ENCODE results near the gene TNS3.

The TNS3 gene

GRCh38 chr7:47344171-47344955, 237.5 kb downstream of the TNS3 start:
- no peak overlapping the region for H3K9ac ChIP-seq (ENCODE audit: low read depth, low read length)
- H3K36me3 ChIP-seq (ENCODE audit: insufficient read depth, low read length): peaks cover 64% of the 10 kb centered on the region
- no peaks in the 10 kb centered on the region for H3K9me3 ChIP-seq (replicated peaks; ENCODE audit: low read length)
- no peaks in the 10 kb centered on the region for H3K4me1 ChIP-seq (ENCODE audit: control insufficient read depth, insufficient read depth, low read length)
- no peak overlapping the region for H3K4me3 ChIP-seq (ENCODE audit: low read length)
- no peak overlapping the region for H3K4me2 ChIP-seq (ENCODE audit: low read length)
- no peaks in the 10 kb centered on the region for H3K27me3 ChIP-seq (ENCODE audit: control insufficient read depth, insufficient read depth, low read length)

GRCh38 chr7:47343061-47343455, 238.9 kb downstream of the TNS3 start:
- no peak overlapping the region for H3K4me3 ChIP-seq (ENCODE audit: low read length)
- no peaks in the 10 kb centered on the region for H3K27me3 ChIP-seq (ENCODE audit: control insufficient read depth, insufficient read depth, low read length)
- no peak overlapping the region for H3K9ac ChIP-seq (ENCODE audit: low read depth, low read length)
- H3K36me3 ChIP-seq (ENCODE audit: insufficient read depth, low read length): peaks cover 70% of the 10 kb centered on the region
- H3K9me3 ChIP-seq (replicated peaks; ENCODE audit: low read length): no peaks in the 10 kb centered on the region
- H3K4me1 ChIP-seq (ENCODE audit: control insufficient read depth, insufficient read depth, low read length): peaks cover 3% of the 10 kb centered on the region
- no peak overlapping the region for H3K4me2 ChIP-seq (ENCODE audit: low read length)

GRCh38 chr7:47342296-47343060, 239.4 kb downstream of the TNS3 start:
- Histone ChIP-seq H3K9me3 (replicated peaks; ENCODE audit: low read length) (no peaks in the 10 kb centered on the region), H3K4me2 (ENCODE audit: low read length) (no peak overlapping the region), H3K36me3 (ENCODE audit: insufficient read depth, low read length) (peaks cover 70% of the 10 kb centered on the region), H3K27me3 (ENCODE audit: control insufficient read depth, insufficient read depth, low read length) (no peaks in the 10 kb centered on the region), H3K9ac (ENCODE audit: low read depth, low read length) (no peak overlapping the region), H3K4me1 (ENCODE audit: control insufficient read depth, insufficient read depth, low read length) (peaks cover 8% of the 10 kb centered on the region), H3K4me3 (ENCODE audit: low read length) (no peak overlapping the region)

- H3K4me3 ChIP-seq (ENCODE audit: low read length): no peak overlapping the region
- no peak overlapping the region for H3K4me2 ChIP-seq (ENCODE audit: low read length)
- no peaks in the 10 kb centered on the region for H3K27me3 ChIP-seq (ENCODE audit: control insufficient read depth, insufficient read depth, low read length)
- no peak overlapping the region for H3K9ac ChIP-seq (ENCODE audit: low read depth, low read length)
- H3K36me3 ChIP-seq (ENCODE audit: insufficient read depth, low read length): peaks cover 56% of the 10 kb centered on the region
- no peaks in the 10 kb centered on the region for H3K9me3 ChIP-seq (replicated peaks; ENCODE audit: low read length)
- peaks cover 28% of the 10 kb centered on the region for H3K4me1 ChIP-seq (ENCODE audit: control insufficient read depth, insufficient read depth, low read length)
These were observed 241.4 kb downstream of the TNS3 start for GRCh38 chr7:47340517-47340916.

GRCh38 chr7:47338026-47338425, 243.9 kb downstream of the TNS3 start:
- H3K9me3 ChIP-seq (replicated peaks; ENCODE audit: low read length): no peaks in the 10 kb centered on the region
- no peak overlapping the region for H3K4me3 ChIP-seq (ENCODE audit: low read length)
- H3K27me3 ChIP-seq (ENCODE audit: control insufficient read depth, insufficient read depth, low read length): no peaks in the 10 kb centered on the region
- no peak overlapping the region for H3K4me2 ChIP-seq (ENCODE audit: low read length)
- peaks cover 30% of the 10 kb centered on the region for H3K4me1 ChIP-seq (ENCODE audit: control insufficient read depth, insufficient read depth, low read length)
- no peak overlapping the region for H3K9ac ChIP-seq (ENCODE audit: low read depth, low read length)
- peaks cover 53% of the 10 kb centered on the region for H3K36me3 ChIP-seq (ENCODE audit: insufficient read depth, low read length)

GRCh38 chr7:47337531-47337930, 244.4 kb downstream of the TNS3 start:
- Histone ChIP-seq H3K4me2 (ENCODE audit: low read length) (no peak overlapping the region), H3K27me3 (ENCODE audit: control insufficient read depth, insufficient read depth, low read length) (no peaks in the 10 kb centered on the region), H3K4me1 (ENCODE audit: control insufficient read depth, insufficient read depth, low read length) (peaks cover 30% of the 10 kb centered on the region), H3K36me3 (ENCODE audit: insufficient read depth, low read length) (peaks cover 52% of the 10 kb centered on the region), H3K9ac (ENCODE audit: low read depth, low read length) (no peak overlapping the region), H3K4me3 (ENCODE audit: low read length) (no peak overlapping the region), H3K9me3 (replicated peaks; ENCODE audit: low read length) (no peaks in the 10 kb centered on the region)

- Histone ChIP-seq H3K9me3 (replicated peaks; ENCODE audit: low read length) (no peaks in the 10 kb centered on the region), H3K36me3 (ENCODE audit: insufficient read depth, low read length) (peaks cover 50% of the 10 kb centered on the region), H3K4me1 (ENCODE audit: control insufficient read depth, insufficient read depth, low read length) (peaks cover 30% of the 10 kb centered on the region), H3K4me3 (ENCODE audit: low read length) (no peak overlapping the region), H3K27me3 (ENCODE audit: control insufficient read depth, insufficient read depth, low read length) (no peaks in the 10 kb centered on the region), H3K4me2 (ENCODE audit: low read length) (no peak overlapping the region), H3K9ac (ENCODE audit: low read depth, low read length) (no peak overlapping the region)
These were observed 245.2 kb downstream of the TNS3 start for GRCh38 chr7:47336472-47337425.

GRCh38 chr7:47335557-47336471, 246.1 kb downstream of the TNS3 start:
- peaks cover 46% of the 10 kb centered on the region for H3K36me3 ChIP-seq (ENCODE audit: insufficient read depth, low read length)
- H3K4me2 ChIP-seq (ENCODE audit: low read length): peak overlapping the region; percentile 2
- no peaks in the 10 kb centered on the region for H3K9me3 ChIP-seq (replicated peaks; ENCODE audit: low read length)
- H3K9ac ChIP-seq (ENCODE audit: low read depth, low read length): peak overlapping the region; percentile 10
- H3K27me3 ChIP-seq (ENCODE audit: control insufficient read depth, insufficient read depth, low read length): no peaks in the 10 kb centered on the region
- H3K4me1 ChIP-seq (ENCODE audit: control insufficient read depth, insufficient read depth, low read length): peaks cover 30% of the 10 kb centered on the region
- no peak overlapping the region for H3K4me3 ChIP-seq (ENCODE audit: low read length)

- Histone ChIP-seq H3K36me3 (ENCODE audit: insufficient read depth, low read length) (peaks cover 49% of the 10 kb centered on the region), H3K4me2 (ENCODE audit: low read length) (no peak overlapping the region), H3K9ac (ENCODE audit: low read depth, low read length) (no peak overlapping the region), H3K4me1 (ENCODE audit: control insufficient read depth, insufficient read depth, low read length) (peaks cover 30% of the 10 kb centered on the region), H3K9me3 (replicated peaks; ENCODE audit: low read length) (no peaks in the 10 kb centered on the region), H3K4me3 (ENCODE audit: low read length) (no peak overlapping the region), H3K27me3 (ENCODE audit: control insufficient read depth, insufficient read depth, low read length) (no peaks in the 10 kb centered on the region)
These were observed 246.8 kb downstream of the TNS3 start for GRCh38 chr7:47335071-47335470.

GRCh38 chr7:47333959-47334358, 248.0 kb downstream of the TNS3 start:
- H3K36me3 ChIP-seq (ENCODE audit: insufficient read depth, low read length): peaks cover 57% of the 10 kb centered on the region
- no peak overlapping the region for H3K9ac ChIP-seq (ENCODE audit: low read depth, low read length)
- H3K9me3 ChIP-seq (replicated peaks; ENCODE audit: low read length): no peaks in the 10 kb centered on the region
- no peak overlapping the region for H3K4me2 ChIP-seq (ENCODE audit: low read length)
- H3K27me3 ChIP-seq (ENCODE audit: control insufficient read depth, insufficient read depth, low read length): no peaks in the 10 kb centered on the region
- peaks cover 39% of the 10 kb centered on the region for H3K4me1 ChIP-seq (ENCODE audit: control insufficient read depth, insufficient read depth, low read length)
- no peak overlapping the region for H3K4me3 ChIP-seq (ENCODE audit: low read length)

All from skeletal muscle satellite cell (primary cell).